GM12878 (cell line): ENCODE data around the gene NIN. TPM values are rescaled to one million over a fixed set of nuclear protein-coding genes. Genes with fewer than 3 reads are reported as not detected.

Source experiments
- ATAC-seq: fragments of 200-7000 bp; cut with Tn5 transposase; 3 replicates; pipeline ENCODE4 v1.9.1; 2020; ENCODE audit warnings: mild to moderate bottlenecking, moderate library complexity
- BruUV-seq: library from RNA; stranded (reverse); fragments of 400-500 nt; replicated peaks from 2 replicates; lab custom pipeline; 2021; lab: Mats Ljungman, UMichigan
- CTCF ChIA-PET: fragments of 300-600 bp; sonication (Branson Sonifier 250); formaldehyde crosslinking; extraction: SDS; loops from one replicate; lab custom pipeline; 2021; ENCODE audit warnings: inconsistent platforms; lab: Yijun Ruan, JAX
- POLR2A ChIA-PET: fragments of 350-600 bp; formaldehyde crosslinking; extraction: SDS; loops from one replicate; lab custom pipeline; 2021; ENCODE audit warnings: inconsistent platforms; lab: Charles Lee
- RAD21 ChIA-PET: fragments of 300-600 bp; sonication (Branson Sonifier 250); formaldehyde crosslinking; loops from one replicate; lab custom pipeline; 2023; ENCODE audit warnings: antibody characterized with exemption; ENCODE audit not compliant: unreplicated experiment; lab: Charles Lee
- SMC1A ChIA-PET: fragments of 300-600 bp; sonication (Branson Sonifier 250); formaldehyde crosslinking; loops from one replicate; lab custom pipeline; 2023; ENCODE audit not compliant: unreplicated experiment, uncharacterized antibody; lab: Charles Lee
- DNase-seq: peaks from one replicate; pipeline ENCODE4 v3.0.0-alpha.2; 2011; ENCODE audit warnings: low read depth, low spot score
- FAIRE-seq: peaks from 3 replicates; lab custom pipeline; 2011; peaks lifted over from hg19 to GRCh38; lab: Jason Lieb, UNC
- H2AFZ ChIP-seq: 2 replicates; pipeline ENCODE4 v1.6.0; 2011; ENCODE audit warnings: low read depth, low read length, control low read depth; ENCODE audit not compliant: control insufficient read depth
- H3K27ac ChIP-seq: 2 replicates; pipeline ENCODE4 v1.5.1; 2011; ENCODE audit warnings: control low read depth; ENCODE audit not compliant: control insufficient read depth, insufficient read depth
- H3K27me3 ChIP-seq, 2 experiments: replicated peaks in 1 of 2; 2 replicates each; pipeline versions ENCODE4 v1.6.0 to v1.6.1; 2011; ENCODE audit warnings: low read length in 1 of 2; ENCODE audit not compliant: control insufficient read depth in 2 of 2, insufficient read depth in 2 of 2
- H3K36me3 ChIP-seq, 2 experiments: 2 replicates each; pipeline ENCODE4 v1.5.1; 2011; ENCODE audit warnings: low read length in 1 of 2; ENCODE audit not compliant: control insufficient read depth in 2 of 2, insufficient read depth in 2 of 2
- H3K4me1 ChIP-seq: 2 replicates; pipeline ENCODE4 v1.6.1; 2011; ENCODE audit warnings: mild to moderate bottlenecking, low read length, moderate library complexity, mixed read lengths; ENCODE audit not compliant: control insufficient read depth, insufficient read depth
- H3K4me2 ChIP-seq: 2 replicates; pipeline ENCODE4 v1.6.0; 2011; ENCODE audit warnings: control low read depth; ENCODE audit not compliant: control insufficient read depth, insufficient read depth
- H3K4me3 ChIP-seq: fragments of 200-600 bp; sonication (generic); 2 replicates; pipeline ENCODE4 v1.5.1; 2016
- H3K79me2 ChIP-seq: 2 replicates; pipeline ENCODE4 v1.6.0; 2011; ENCODE audit warnings: low read length; ENCODE audit not compliant: control insufficient read depth, insufficient read depth
- H3K9ac ChIP-seq: 2 replicates; pipeline ENCODE4 v1.8.0; 2011; ENCODE audit warnings: low read length, control low read depth, mixed read lengths; ENCODE audit not compliant: control insufficient read depth, insufficient read depth
- H3K9me3 ChIP-seq: replicated peaks from 3 replicates; pipeline ENCODE4 v1.5.1; 2011; ENCODE audit warnings: mild to moderate bottlenecking, low read length; ENCODE audit not compliant: control insufficient read depth, insufficient read depth
- H4K20me1 ChIP-seq: 2 replicates; pipeline ENCODE4 v1.6.0; 2011; ENCODE audit not compliant: control insufficient read depth, insufficient read depth
- BHLHE40 ChIP-seq, 2 experiments: fragments of 450-650 bp in 1 of 2; IDR thresholded peaks; 2 replicates each; pipeline ENCODE4 v1.6.1; 2011 to 2017; ENCODE audit warnings: low read depth in 2 of 2, borderline replicate concordance in 1 of 2, improper control_type of control experiment in 1 of 2, low read length in 1 of 2, mild to moderate bottlenecking in 1 of 2
- CBFB ChIP-seq: IDR thresholded peaks from 2 replicates; pipeline ENCODE4 v1.6.1; 2016; ENCODE audit warnings: antibody characterized with exemption, low read depth
- CEBPB ChIP-seq, 2 experiments: fragments of 150-350 bp in 1 of 2; IDR thresholded peaks; 2 replicates each; pipeline ENCODE4 v1.6.1; 2012 to 2014; ENCODE audit warnings: low read depth in 2 of 2, low read length in 2 of 2, borderline replicate concordance in 1 of 2, inconsistent platforms in 1 of 2
- CHD4 ChIP-seq: fragments of 200-600 bp; sonication (generic); IDR thresholded peaks from 2 replicates; pipeline ENCODE4 v1.6.1; 2016; ENCODE audit warnings: mild to moderate bottlenecking
- CREM ChIP-seq: IDR thresholded peaks from 2 replicates; pipeline ENCODE4 v1.6.1; 2014; ENCODE audit warnings: antibody characterized with exemption, low read depth
- CTCF ChIP-seq, 3 experiments: IDR thresholded peaks in 2 of 3; conservative IDR thresholded peaks in 1 of 3; 2 replicates each; pipeline ENCODE4 v1.5.1; 2011; ENCODE audit warnings: low read depth in 3 of 3, low read length in 3 of 3, mild to moderate bottlenecking in 3 of 3, control low read depth in 2 of 3, moderate library complexity in 2 of 3, inconsistent platforms in 1 of 3, mixed read lengths in 1 of 3; ENCODE audit not compliant: control insufficient read depth in 2 of 3, insufficient read depth in 1 of 3; ENCODE audit errors: extremely low read depth in 1 of 3
- EGR1 ChIP-seq, 2 experiments: IDR thresholded peaks; 1 replicate in 1 of 2; 2 replicates in 1 of 2; pipeline ENCODE4 v1.6.1; 2011 to 2012; ENCODE audit warnings: low read depth in 2 of 2, low read length in 2 of 2, borderline replicate concordance in 1 of 2, mild to moderate bottlenecking in 1 of 2, moderate library complexity in 1 of 2
- HDAC6 ChIP-seq: fragments of 200-600 bp; sonication (generic); IDR thresholded peaks from one replicate; pipeline ENCODE4 v1.8.0; 2017; ENCODE audit warnings: antibody characterized with exemption; ENCODE audit not compliant: unreplicated experiment
- IKZF1 ChIP-seq: fragments of 450-650 bp; conservative IDR thresholded peaks from 2 replicates; pipeline ENCODE4 v1.6.1; 2017; ENCODE audit warnings: antibody characterized with exemption, mild to moderate bottlenecking
- IKZF2 ChIP-seq, 2 experiments: fragments of 450-650 bp; IDR thresholded peaks; 2 replicates each; pipeline ENCODE4 v1.6.1; 2017; ENCODE audit warnings: mild to moderate bottlenecking in 2 of 2, moderate library complexity in 2 of 2
- LARP7 ChIP-seq: fragments of 450-650 bp; IDR thresholded peaks from 2 replicates; pipeline ENCODE4 v1.6.1; 2017; ENCODE audit warnings: mild to moderate bottlenecking
- MLLT1 ChIP-seq: fragments of 450-650 bp; IDR thresholded peaks from 2 replicates; pipeline ENCODE4 v1.6.1; 2016; ENCODE audit warnings: mild to moderate bottlenecking
- PRDM15 ChIP-seq: fragments of 450-650 bp; formaldehyde crosslinking; IDR thresholded peaks from 2 replicates; pipeline ENCODE4 v1.4.0; 2020; ENCODE audit warnings: mild to moderate bottlenecking, moderate library complexity
- SREBF1 ChIP-seq: IDR thresholded peaks from 2 replicates; pipeline ENCODE4 v1.6.1; 2012; ENCODE audit warnings: mild to moderate bottlenecking, low read length
- SUPT20H ChIP-seq: IDR thresholded peaks from 2 replicates; pipeline ENCODE4 v1.6.1; 2011; ENCODE audit warnings: low read depth, mild to moderate bottlenecking, low read length, moderate library complexity, borderline replicate concordance; ENCODE audit not compliant: control insufficient read depth
- WGBS: methylation state at CpG from one replicate; pipeline ENCODE4 v1.1.6; 2016; ENCODE audit warnings: low lambda C conversion rate; ENCODE audit not compliant: insufficient replicate concordance, insufficient coverage; ENCODE audit errors: missing lambda C conversion rate; 5-methylcytosine and 5-hydroxymethylcytosine counted together
- in situ Hi-C: fragments of 300-500 bp; cut with MboI; formaldehyde crosslinking; loops from 9 replicates; pipeline ENCODE4 v1.14.3; 2018; ENCODE audit warnings: mixed read lengths
- intact Hi-C: fragments of 100-400 bp; cut with micrococcal nuclease; formaldehyde crosslinking; loops from one replicate; pipeline ENCODE4 v1.14.2; 2022; ENCODE audit not compliant: unreplicated experiment
- polyA plus RNA-seq, 11 experiments: library from polyadenylated mRNA; depleted of rRNA in 4 of 11; unstranded in 6 of 11; stranded (reverse) in 5 of 11; fragments of >200 nt; fragmentation: Nextera tagmentation in 4 of 11; fragmentation: Illumina TruSeq in 1 of 11; extraction: Ambion mirVana in 4 of 11; extraction: Trizol in 1 of 11; gene quantifications; 1 replicate in 1 of 11; 2 replicates in 10 of 11; pipeline versions ENCODE4 v1.2.1 to v1.2.3, GENCODE V29; 2011 to 2016; ENCODE audit warnings: inconsistent platforms in 2 of 11, missing spikeins in 2 of 11, low read depth in 1 of 11
- total RNA-seq, 4 experiments: library from RNA; depleted of rRNA in 3 of 4; stranded (reverse); fragments of >200 nt in 3 of 4; fragmentation: Illumina TruSeq in 1 of 4; extraction: Trizol in 1 of 4; gene quantifications; 2 replicates each; pipeline versions ENCODE4 v1.2.1 to v1.2.3, GENCODE V29; 2013 to 2021

The NIN gene
- total and polyA plus RNA-seq, 10 of the 15 experiments (the other 5 are each of a cell fraction or from before 2014, with no cell fraction given), result 16.2 to 135 (median 70.3) TPM

GRCh38 chr14:50865391-50866076 is 34.6 kb upstream of the NIN start:
- ATAC-seq (no peak), FAIRE-seq (no peak), DNase-seq (no peak)
- ChIA-PET POLR2A (interaction anchor here (1.5 kb wide), 1 partner anchor 26 kb away, joined by 3 read pairs; no protein-coding TSS in a partner anchor), SMC1A (interaction anchor here (1.2 to 9.2 kb wide), 6 partner anchors 10 to 89 kb away, joined by 3 to 229 read pairs (median 4); no protein-coding TSS in a partner anchor), RAD21 (interaction anchor here (0.6 kb wide), 1 partner anchor 71 kb away, joined by 5 read pairs; no protein-coding TSS in a partner anchor), CTCF (interaction anchor here (1.2 to 13.4 kb wide), 6 partner anchors 76 to 325 kb away, joined by 3 to 317 read pairs (median 4); no protein-coding TSS in a partner anchor)
- Histone ChIP-seq H3K27ac (no peak overlapping the region), H3K36me3 (no peaks in the 10 kb centered on the region), H3K4me2 (no peak overlapping the region), H3K9me3 (no peaks in the 10 kb centered on the region), H3K27me3 (peaks cover 2 to 4% of the 10 kb centered on the region in 2 experiments; a peak in 3 of 4 replicates), H3K79me2 (no peaks in the 10 kb centered on the region), H3K4me3 (no peak overlapping the region), H4K20me1 (no peaks in the 10 kb centered on the region), H2AFZ (no peak overlapping the region), H3K4me1 (no peaks in the 10 kb centered on the region), H3K9ac (no peak overlapping the region)
- intact Hi-C loops, result no loop called here
- 39% methylated on average over 11 of the region's 11 CpGs for WGBS
- no TSS peak for BruUV-seq
- in situ Hi-C loops, result loop anchor here (25.0 kb wide), 1 partner anchor 253 kb away; no protein-coding TSS in a partner anchor
- TF ChIP-seq LARP7 (no peak), IKZF1 (no peak), EGR1 (IDR thresholded peaks at IDR 0.05; ENCODE audit: borderline replicate concordance in 1 of 2, low read depth in 2 of 2, low read length in 2 of 2) (no peak), CHD4 (no peak), PRDM15 (CRISPR knock-in tag) (no peak), CTCF (IDR thresholded peaks at IDR 0.05 in 2 of 3, conservative IDR thresholded peaks at IDR 0.05 in 1 of 3; ENCODE audit: control insufficient read depth in 2 of 3, extremely low read depth in 1 of 3, insufficient read depth in 1 of 3, low read depth in 3 of 3, low read length in 3 of 3) (no peak), CBFB (no peak), HDAC6 (no peak), SREBF1 (no peak), MLLT1 (no peak), IKZF2 (IDR thresholded peaks at IDR 0.05) (no peak), BHLHE40 (IDR thresholded peaks at IDR 0.05; ENCODE audit: borderline replicate concordance in 1 of 2, low read depth in 2 of 2, low read length in 1 of 2) (no peak), SUPT20H (no peak), CEBPB (IDR thresholded peaks at IDR 0.05; ENCODE audit: borderline replicate concordance in 1 of 2, low read depth in 2 of 2, low read length in 2 of 2) (no peak), CREM (no peak)
